Neutrophil (primary cell): ENCODE results near the gene INPP5A.

Experiments
- H3K27ac ChIP-seq: fragments of 200-600 bp; sonication (generic); 2 replicates; pipeline ENCODE4 v1.5.1; 2016; ENCODE audit warnings: mild to moderate bottlenecking, moderate library complexity
- H3K27me3 ChIP-seq: fragments of 200-600 bp; sonication (generic); 2 replicates; pipeline ENCODE4 v1.6.0; 2016; ENCODE audit warnings: mild to moderate bottlenecking
- H3K36me3 ChIP-seq: fragments of 200-600 bp; sonication (generic); 2 replicates; pipeline ENCODE4 v1.5.1; 2017
- H3K4me1 ChIP-seq, 2 experiments: fragments of 200-600 bp in 1 of 2; sonication (generic) in 1 of 2; 1 replicate in 1 of 2; 2 replicates in 1 of 2; pipeline versions ENCODE4 v1.5.1 to v1.6.1; 2013 to 2016; ENCODE audit warnings: low read depth in 1 of 2, low read length in 1 of 2, mild to moderate bottlenecking in 1 of 2, moderate library complexity in 1 of 2; ENCODE audit not compliant: control insufficient read depth in 1 of 2, insufficient read depth in 1 of 2
- H3K4me3 ChIP-seq, 2 experiments: fragments of 200-600 bp in 1 of 2; sonication (generic) in 1 of 2; 1 replicate in 1 of 2; 2 replicates in 1 of 2; pipeline ENCODE4 v1.5.1; 2013 to 2016; ENCODE audit warnings: low read depth in 1 of 2, low read length in 1 of 2, mild to moderate bottlenecking in 1 of 2, moderate library complexity in 1 of 2
- H3K9me3 ChIP-seq: fragments of 200-600 bp; sonication (generic); 2 replicates; pipeline ENCODE4 v1.5.1; 2016
- TF ChIP-seq, protein P1 (sequence below): fragments of 200-600 bp; sonication (generic); IDR thresholded peaks from 2 replicates; pipeline ENCODE4 v1.5.1; 2016; ENCODE audit warnings: antibody characterized with exemption

The INPP5A gene

DNA sequence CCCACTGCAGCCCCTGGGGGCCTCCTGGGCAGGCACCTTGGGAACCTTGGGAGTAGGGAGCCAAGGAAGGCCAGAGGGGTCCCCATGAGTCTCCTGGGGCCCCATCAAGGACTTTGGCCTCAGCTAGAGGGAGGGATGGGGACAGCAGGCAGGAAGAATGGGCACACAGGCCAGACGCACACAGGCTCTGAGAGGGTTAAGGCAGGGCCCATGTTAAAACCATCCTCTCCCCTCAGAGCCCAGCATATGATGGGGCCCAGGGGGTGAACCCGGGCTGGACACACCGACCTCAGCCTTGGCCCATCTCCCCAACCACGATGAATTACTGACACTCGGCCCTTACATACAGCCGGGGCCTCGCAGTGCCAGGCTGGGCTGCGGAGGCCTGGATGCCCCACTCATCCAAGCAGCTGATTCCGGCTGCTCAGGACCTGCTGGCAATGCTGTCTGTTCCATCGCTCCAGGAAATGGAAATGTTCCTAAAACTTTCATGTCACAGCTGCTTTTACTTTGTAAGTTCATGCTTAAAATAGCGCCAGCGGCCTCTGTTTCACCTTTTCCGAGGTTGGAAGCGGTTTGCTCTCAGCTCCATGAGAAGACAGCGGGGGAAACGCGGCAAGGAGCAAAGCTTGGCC, 17.3 kb upstream of the INPP5A start:
- Histone ChIP-seq H3K27ac (no peak overlapping the region), H3K4me3 (no peak overlapping the region), H3K27me3 (peaks cover 26% of the 10 kb centered on the region), H3K4me1 (peaks cover 3 to 8% of the 10 kb centered on the region in 2 experiments), H3K36me3 (no peaks in the 10 kb centered on the region), H3K9me3 (no peaks in the 10 kb centered on the region)
- TF ChIP-seq, protein P1, sequence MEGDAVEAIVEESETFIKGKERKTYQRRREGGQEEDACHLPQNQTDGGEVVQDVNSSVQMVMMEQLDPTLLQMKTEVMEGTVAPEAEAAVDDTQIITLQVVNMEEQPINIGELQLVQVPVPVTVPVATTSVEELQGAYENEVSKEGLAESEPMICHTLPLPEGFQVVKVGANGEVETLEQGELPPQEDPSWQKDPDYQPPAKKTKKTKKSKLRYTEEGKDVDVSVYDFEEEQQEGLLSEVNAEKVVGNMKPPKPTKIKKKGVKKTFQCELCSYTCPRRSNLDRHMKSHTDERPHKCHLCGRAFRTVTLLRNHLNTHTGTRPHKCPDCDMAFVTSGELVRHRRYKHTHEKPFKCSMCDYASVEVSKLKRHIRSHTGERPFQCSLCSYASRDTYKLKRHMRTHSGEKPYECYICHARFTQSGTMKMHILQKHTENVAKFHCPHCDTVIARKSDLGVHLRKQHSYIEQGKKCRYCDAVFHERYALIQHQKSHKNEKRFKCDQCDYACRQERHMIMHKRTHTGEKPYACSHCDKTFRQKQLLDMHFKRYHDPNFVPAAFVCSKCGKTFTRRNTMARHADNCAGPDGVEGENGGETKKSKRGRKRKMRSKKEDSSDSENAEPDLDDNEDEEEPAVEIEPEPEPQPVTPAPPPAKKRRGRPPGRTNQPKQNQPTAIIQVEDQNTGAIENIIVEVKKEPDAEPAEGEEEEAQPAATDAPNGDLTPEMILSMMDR = no peak

DNA sequence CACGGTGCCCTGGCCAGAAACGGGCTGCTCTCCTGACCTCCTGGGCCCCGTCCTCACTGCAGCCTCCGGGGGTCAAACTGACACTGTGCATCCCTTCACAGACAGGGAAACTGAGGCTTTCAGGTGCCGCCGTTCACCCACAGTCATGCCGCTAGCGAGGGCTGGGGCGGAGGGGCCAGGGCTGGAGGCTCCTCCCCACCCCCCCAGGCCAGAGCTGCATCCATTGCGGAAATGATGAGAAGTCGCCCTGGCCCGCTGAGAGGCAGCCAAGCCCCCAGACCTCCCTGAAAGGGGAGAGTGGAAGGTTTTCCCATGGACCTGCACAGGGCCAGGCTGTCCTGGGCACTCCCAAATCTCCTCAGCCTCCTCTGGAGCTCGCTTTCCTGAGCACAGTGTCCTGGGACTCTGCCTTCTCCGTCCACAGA, 16.5 kb upstream of the INPP5A start:
- Histone ChIP-seq H3K27me3 (peaks cover 26% of the 10 kb centered on the region), H3K9me3 (no peaks in the 10 kb centered on the region), H3K4me1 (peaks cover 0 to 8% of the 10 kb centered on the region in 2 experiments), H3K27ac (no peak overlapping the region), H3K4me3 (no peak overlapping the region), H3K36me3 (no peaks in the 10 kb centered on the region)
- TF ChIP-seq, protein P1 = no peak

DNA sequence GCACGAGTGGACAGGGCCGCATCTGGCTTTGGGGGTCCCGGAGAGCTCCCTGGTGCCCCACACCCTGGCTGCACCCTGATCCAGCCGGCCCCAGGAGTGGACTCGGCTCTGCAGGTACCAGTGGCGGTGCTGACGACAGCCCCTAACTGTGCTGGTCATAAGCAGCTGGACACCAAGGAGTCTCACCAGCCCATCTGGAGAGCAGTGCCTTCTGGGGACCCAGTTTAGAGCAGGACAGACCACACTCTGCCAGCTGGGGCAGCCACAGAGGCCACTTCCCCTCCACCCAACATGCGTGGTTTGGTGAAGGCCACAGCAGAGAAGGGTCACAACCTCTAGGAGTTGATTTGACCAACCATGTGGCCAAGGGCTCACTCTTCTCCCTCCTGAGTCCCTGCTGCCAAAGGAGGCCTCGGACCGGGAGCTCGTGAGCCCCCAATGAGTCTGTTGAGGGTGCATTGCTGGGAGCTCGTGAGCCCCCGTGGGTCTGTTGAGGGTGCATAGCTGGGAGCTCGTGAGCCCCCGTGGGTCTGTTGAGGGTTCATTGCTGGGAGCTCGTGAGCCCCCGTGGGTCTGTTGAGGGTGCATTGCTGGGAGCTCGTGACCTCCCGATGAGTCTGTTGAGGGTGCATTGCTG, 16.0 kb upstream of the INPP5A start:
- Histone ChIP-seq H3K27me3 (peaks cover 28% of the 10 kb centered on the region), H3K4me1 (peaks cover 0 to 8% of the 10 kb centered on the region in 2 experiments), H3K9me3 (no peaks in the 10 kb centered on the region), H3K4me3 (no peak overlapping the region), H3K27ac (no peak overlapping the region), H3K36me3 (no peaks in the 10 kb centered on the region)
- TF ChIP-seq, protein P1 = no peak

DNA sequence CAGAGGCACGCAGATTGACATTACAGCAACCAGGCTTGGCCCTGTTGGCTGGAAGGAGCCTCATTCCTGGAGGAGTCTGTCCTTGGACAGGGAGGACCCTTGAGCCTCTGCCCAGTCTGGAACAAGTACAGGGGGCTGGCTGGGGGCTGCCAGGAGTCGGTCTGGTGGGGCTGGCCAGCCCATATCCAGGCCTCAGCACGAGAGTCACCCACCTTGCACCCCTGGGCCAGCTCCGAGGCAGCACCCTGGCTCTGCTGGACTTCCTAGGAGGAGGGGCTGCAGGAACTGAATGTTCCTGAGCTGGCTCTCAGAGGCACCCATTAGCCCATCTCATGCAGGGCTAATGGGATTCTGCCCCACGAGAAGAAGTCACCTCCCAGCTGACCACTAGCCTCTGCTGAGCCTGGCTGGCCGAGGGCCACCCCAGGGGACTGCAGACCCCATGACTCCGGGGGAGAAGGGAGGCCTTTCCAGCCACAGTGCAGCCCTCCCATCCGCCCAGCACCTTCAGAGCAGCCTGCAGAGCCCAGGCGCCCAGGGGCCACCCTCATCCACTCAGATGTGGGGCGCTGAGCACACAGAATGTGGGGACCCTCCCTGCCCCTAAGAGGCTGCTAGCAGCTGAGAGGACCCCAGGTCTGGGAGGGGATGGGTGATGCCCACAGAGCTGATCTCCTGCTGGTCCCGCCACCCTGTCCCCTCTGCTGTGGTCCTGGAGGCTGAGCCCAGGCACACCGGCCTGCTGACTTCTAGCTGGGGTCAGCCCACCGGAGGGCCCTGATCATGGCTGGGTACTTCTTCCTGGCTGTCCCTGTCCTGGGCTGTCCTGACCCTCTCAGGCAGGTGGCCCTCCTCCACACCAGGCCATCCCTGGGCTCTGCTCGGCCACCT, 14.8 kb upstream of the INPP5A start:
- no peak overlapping the region for H3K4me3 ChIP-seq
- peaks cover 32% of the 10 kb centered on the region for H3K27me3 ChIP-seq
- no peak overlapping the region for H3K27ac ChIP-seq

More for the DNA sequence above, 14.8 kb upstream of the INPP5A start:
- H3K36me3 ChIP-seq = no peaks in the 10 kb centered on the region
- H3K4me1 ChIP-seq = peaks cover 0 to 8% of the 10 kb centered on the region in 2 experiments
- TF ChIP-seq, protein P1 = no peak
- no peaks in the 10 kb centered on the region for H3K9me3 ChIP-seq
